ENCODE data around the gene EIF2B5.
A peak's percentile ranks its signal among the peaks of the same experiment; 100 is the strongest.

Gene EIF2B5

GRCh38 chr3:184177331-184177731 is 42.2 kb downstream of the EIF2B5 start:
- Histone ChIP-seq H3K4me1 (ENCODE audit: control insufficient read depth, insufficient read depth, low read length, poor library complexity, severe bottlenecking) (peaks cover 22% of the 10 kb centered on the region), H3K36me3 (ENCODE audit: control insufficient read depth, insufficient read depth, low read length) (peaks cover 52% of the 10 kb centered on the region), H3K4me3 (ENCODE audit: insufficient read depth, low read depth, low read length, poor library complexity, severe bottlenecking) (no peak overlapping the region), H3K27ac (ENCODE audit: insufficient read depth, low read length, poor library complexity, severe bottlenecking) (no peak overlapping the region), H3K27me3 (replicated peaks; ENCODE audit: control insufficient read depth, insufficient read depth, low read length, poor library complexity, severe bottlenecking) (no peaks in the 10 kb centered on the region), H3K9me3 (ENCODE audit: control insufficient read depth, low read length) (no peaks in the 10 kb centered on the region)
- no peak for DNase-seq

GRCh38 chr3:184177767-184178306 is 42.7 kb downstream of the EIF2B5 start:
- no peak overlapping the region for H3K27ac ChIP-seq (ENCODE audit: insufficient read depth, low read length, poor library complexity, severe bottlenecking)

GRCh38 chr3:184178521-184179138 is 43.5 kb downstream of the EIF2B5 start:
- Histone ChIP-seq H3K4me3 (ENCODE audit: insufficient read depth, low read depth, low read length, poor library complexity, severe bottlenecking) (no peak overlapping the region), H3K4me1 (ENCODE audit: control insufficient read depth, insufficient read depth, low read length, poor library complexity, severe bottlenecking) (peaks cover 22% of the 10 kb centered on the region), H3K36me3 (ENCODE audit: control insufficient read depth, insufficient read depth, low read length) (peaks cover 65% of the 10 kb centered on the region), H3K9me3 (ENCODE audit: control insufficient read depth, low read length) (no peaks in the 10 kb centered on the region), H3K27ac (ENCODE audit: insufficient read depth, low read length, poor library complexity, severe bottlenecking) (no peak overlapping the region), H3K27me3 (replicated peaks; ENCODE audit: control insufficient read depth, insufficient read depth, low read length, poor library complexity, severe bottlenecking) (no peaks in the 10 kb centered on the region)
- DNase-seq: no peak

More at GRCh38 chr3:184177767-184178306, 42.7 kb downstream of the EIF2B5 start:
- no peaks in the 10 kb centered on the region for H3K27me3 ChIP-seq (replicated peaks; ENCODE audit: control insufficient read depth, insufficient read depth, low read length, poor library complexity, severe bottlenecking)
- H3K4me1 ChIP-seq (ENCODE audit: control insufficient read depth, insufficient read depth, low read length, poor library complexity, severe bottlenecking): peaks cover 22% of the 10 kb centered on the region
- H3K4me3 ChIP-seq (ENCODE audit: insufficient read depth, low read depth, low read length, poor library complexity, severe bottlenecking): no peak overlapping the region
- DNase-seq: no peak
- H3K9me3 ChIP-seq (ENCODE audit: control insufficient read depth, low read length): no peaks in the 10 kb centered on the region
- H3K36me3 ChIP-seq (ENCODE audit: control insufficient read depth, insufficient read depth, low read length): peaks cover 58% of the 10 kb centered on the region

GRCh38 chr3:184180165-184180564 is 45.0 kb downstream of the EIF2B5 start:
- H3K27ac ChIP-seq (ENCODE audit: insufficient read depth, low read length, poor library complexity, severe bottlenecking): no peak overlapping the region
- H3K36me3 ChIP-seq (ENCODE audit: control insufficient read depth, insufficient read depth, low read length): peaks cover 73% of the 10 kb centered on the region
- H3K27me3 ChIP-seq (replicated peaks; ENCODE audit: control insufficient read depth, insufficient read depth, low read length, poor library complexity, severe bottlenecking): no peaks in the 10 kb centered on the region
- no peak overlapping the region for H3K4me3 ChIP-seq (ENCODE audit: insufficient read depth, low read depth, low read length, poor library complexity, severe bottlenecking)
- DNase-seq: no peak
- no peaks in the 10 kb centered on the region for H3K9me3 ChIP-seq (ENCODE audit: control insufficient read depth, low read length)
- peaks cover 22% of the 10 kb centered on the region for H3K4me1 ChIP-seq (ENCODE audit: control insufficient read depth, insufficient read depth, low read length, poor library complexity, severe bottlenecking)

- Histone ChIP-seq H3K27ac (ENCODE audit: insufficient read depth, low read length, poor library complexity, severe bottlenecking) (no peak overlapping the region), H3K27me3 (replicated peaks; ENCODE audit: control insufficient read depth, insufficient read depth, low read length, poor library complexity, severe bottlenecking) (no peaks in the 10 kb centered on the region), H3K9me3 (ENCODE audit: control insufficient read depth, low read length) (no peaks in the 10 kb centered on the region), H3K4me1 (ENCODE audit: control insufficient read depth, insufficient read depth, low read length, poor library complexity, severe bottlenecking) (peaks cover 13% of the 10 kb centered on the region), H3K4me3 (ENCODE audit: insufficient read depth, low read depth, low read length, poor library complexity, severe bottlenecking) (no peak overlapping the region), H3K36me3 (ENCODE audit: control insufficient read depth, insufficient read depth, low read length) (peaks cover 73% of the 10 kb centered on the region)
- no peak for DNase-seq
Observed at GRCh38 chr3:184181596-184181995, 46.4 kb downstream of the EIF2B5 start.

- Histone ChIP-seq H3K4me1 (ENCODE audit: control insufficient read depth, insufficient read depth, low read length, poor library complexity, severe bottlenecking) (peaks cover 17% of the 10 kb centered on the region), H3K27ac (ENCODE audit: insufficient read depth, low read length, poor library complexity, severe bottlenecking) (no peak overlapping the region), H3K9me3 (ENCODE audit: control insufficient read depth, low read length) (no peaks in the 10 kb centered on the region), H3K36me3 (ENCODE audit: control insufficient read depth, insufficient read depth, low read length) (peaks cover 62% of the 10 kb centered on the region), H3K4me3 (ENCODE audit: insufficient read depth, low read depth, low read length, poor library complexity, severe bottlenecking) (no peak overlapping the region), H3K27me3 (replicated peaks; ENCODE audit: control insufficient read depth, insufficient read depth, low read length, poor library complexity, severe bottlenecking) (no peaks in the 10 kb centered on the region)
- no peak for DNase-seq
Observed at GRCh38 chr3:184183679-184184078, 48.5 kb downstream of the EIF2B5 start.

GRCh38 chr3:184184546-184185230 is 49.5 kb downstream of the EIF2B5 start:
- Histone ChIP-seq H3K9me3 (ENCODE audit: control insufficient read depth, low read length) (no peaks in the 10 kb centered on the region), H3K27me3 (replicated peaks; ENCODE audit: control insufficient read depth, insufficient read depth, low read length, poor library complexity, severe bottlenecking) (no peaks in the 10 kb centered on the region), H3K4me3 (ENCODE audit: insufficient read depth, low read depth, low read length, poor library complexity, severe bottlenecking) (no peak overlapping the region), H3K4me1 (ENCODE audit: control insufficient read depth, insufficient read depth, low read length, poor library complexity, severe bottlenecking) (peaks cover 17% of the 10 kb centered on the region), H3K27ac (ENCODE audit: insufficient read depth, low read length, poor library complexity, severe bottlenecking) (no peak overlapping the region), H3K36me3 (ENCODE audit: control insufficient read depth, insufficient read depth, low read length) (peaks cover 62% of the 10 kb centered on the region)
- DNase-seq: no peak

- H3K27me3 ChIP-seq (replicated peaks; ENCODE audit: control insufficient read depth, insufficient read depth, low read length, poor library complexity, severe bottlenecking): no peaks in the 10 kb centered on the region
- DNase-seq: peak; percentile 99
- H3K4me1 ChIP-seq (ENCODE audit: control insufficient read depth, insufficient read depth, low read length, poor library complexity, severe bottlenecking): peaks cover 17% of the 10 kb centered on the region
- H3K36me3 ChIP-seq (ENCODE audit: control insufficient read depth, insufficient read depth, low read length): peaks cover 62% of the 10 kb centered on the region
- peak overlapping the region; percentile 75 for H3K4me3 ChIP-seq (ENCODE audit: insufficient read depth, low read depth, low read length, poor library complexity, severe bottlenecking)
- H3K9me3 ChIP-seq (ENCODE audit: control insufficient read depth, low read length): no peaks in the 10 kb centered on the region
- peak overlapping the region; percentile 72 for H3K27ac ChIP-seq (ENCODE audit: insufficient read depth, low read length, poor library complexity, severe bottlenecking)
Observed at GRCh38 chr3:184185461-184186183, 50.5 kb downstream of the EIF2B5 start.

- peak within 1 kb of the TSS; percentile 72 for H3K27ac ChIP-seq (ENCODE audit: insufficient read depth, low read length, poor library complexity, severe bottlenecking)
- no peaks in the 10 kb centered on the region for H3K9me3 ChIP-seq (ENCODE audit: control insufficient read depth, low read length)
- H3K4me3 ChIP-seq (ENCODE audit: insufficient read depth, low read depth, low read length, poor library complexity, severe bottlenecking): peak within 1 kb of the TSS; percentile 75
- H3K4me1 ChIP-seq (ENCODE audit: control insufficient read depth, insufficient read depth, low read length, poor library complexity, severe bottlenecking): peaks cover 17% of the 10 kb centered on the region
- peaks cover 62% of the 10 kb centered on the region for H3K36me3 ChIP-seq (ENCODE audit: control insufficient read depth, insufficient read depth, low read length)
- H3K27me3 ChIP-seq (replicated peaks; ENCODE audit: control insufficient read depth, insufficient read depth, low read length, poor library complexity, severe bottlenecking): no peaks in the 10 kb centered on the region
- DNase-seq: no peak
Observed at GRCh38 chr3:184186184-184186901, 51.2 kb downstream of the EIF2B5 start, which contains the start of gene ABCF3. ABCF3 (plus strand) TSS chr3:184186199; CDS start chr3:184186208, 9 bp downstream.
